IgD-negative memory B cell (primary cell): ENCODE results near the gene TBL2. TPM values are rescaled to one million over a fixed set of nuclear protein-coding genes. Genes with fewer than 3 reads are reported as not detected.
A peak's percentile ranks its signal among the peaks of the same experiment; 100 is the strongest.

Experiments used
- H3K27ac Mint-ChIP-seq, 3 donors: one replicate each; pipeline ENCODE4 v1.8.0; 2020 to 2022; ENCODE audit warnings: mild to moderate bottlenecking in 3 of 3, mixed read lengths in 3 of 3, moderate library complexity in 1 of 3
- H3K27me3 Mint-ChIP-seq: one replicate; pipeline ENCODE4 v1.8.0; 2021; ENCODE audit warnings: mixed read lengths
- H3K36me3 Mint-ChIP-seq: one replicate; pipeline ENCODE4 v1.8.0; 2020; ENCODE audit warnings: mild to moderate bottlenecking, mixed read lengths
- H3K4me1 Mint-ChIP-seq, 3 donors: one replicate each; pipeline ENCODE4 v1.8.0; 2020 to 2022; ENCODE audit warnings: mixed read lengths in 3 of 3, mild to moderate bottlenecking in 1 of 3
- H3K4me3 Mint-ChIP-seq, 4 donors: one replicate each; pipeline ENCODE4 v1.8.0; 2020 to 2022; ENCODE audit warnings: mild to moderate bottlenecking in 4 of 4, mixed read lengths in 4 of 4, moderate library complexity in 3 of 4
- H3K9me3 Mint-ChIP-seq, 3 donors: one replicate each; pipeline ENCODE4 v1.8.0; 2020 to 2021; ENCODE audit warnings: mixed read lengths in 3 of 3, mild to moderate bottlenecking in 1 of 3
- polyA plus RNA-seq: library from polyadenylated mRNA; unstranded; fragments of 300-500 nt; fragmentation: Illumina TruSeq; gene quantifications from one replicate; pipeline ENCODE4 v1.2.3, GENCODE V29; 2021

TBL2 gene
- polyA plus RNA-seq, 1 donor from 2014 or later = 21.3 TPM

DNA sequence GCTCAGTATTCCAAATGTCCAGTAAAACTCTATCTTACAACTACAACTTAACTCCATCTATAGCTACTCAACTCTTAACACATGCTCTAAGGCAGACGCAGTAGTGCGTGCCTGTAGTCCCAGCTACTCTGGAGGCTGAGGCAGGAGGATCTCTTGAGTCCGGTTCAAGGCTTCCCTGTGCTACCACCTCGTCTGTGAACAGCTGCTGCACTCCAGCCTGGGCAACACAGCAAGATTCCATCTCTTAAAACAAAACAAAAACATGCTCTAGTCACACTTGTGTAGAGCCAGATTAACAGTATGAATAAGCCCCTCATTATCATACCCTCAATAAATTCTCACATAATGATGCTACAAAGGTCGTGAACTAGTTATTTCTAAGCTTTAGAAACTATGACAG lies 59.9 kb downstream of the TBL2 start:
- H3K4me1 Mint-ChIP-seq = peaks cover 35 to 41% (median 41%) of the 10 kb centered on the region in 3 donors
- H3K27me3 Mint-ChIP-seq = no peaks in the 10 kb centered on the region

More for the DNA sequence above, 59.9 kb downstream of the TBL2 start:
- no peak overlapping the region for H3K27ac Mint-ChIP-seq
- no peaks in the 10 kb centered on the region for H3K9me3 Mint-ChIP-seq
- H3K4me3 Mint-ChIP-seq = peak overlapping the region in 2 of 4 donors; percentile 15 to 54
- H3K36me3 Mint-ChIP-seq = peaks cover 3% of the 10 kb centered on the region

Other genes with a start within 250 kb of the TBL2 start
- not detected for gene FZD9, start 144.8 kb downstream of the TBL2 start, polyA plus RNA-seq
- gene BAZ1B, start 56.3 kb downstream of the TBL2 start, polyA plus RNA-seq = 22.4 TPM
- 78.5 TPM for gene BCL7B, start 20.9 kb downstream of the TBL2 start, polyA plus RNA-seq
- gene MLXIPL, start 45.9 kb upstream of the TBL2 start, polyA plus RNA-seq = not detected
- 0.39 TPM for gene VPS37D, start 89.3 kb upstream of the TBL2 start, polyA plus RNA-seq
- 11.3 TPM for gene DNAJC30, start 104.9 kb upstream of the TBL2 start, polyA plus RNA-seq
- gene BUD23, start 105.0 kb upstream of the TBL2 start, polyA plus RNA-seq = 137 TPM
- gene STX1A, start 141.1 kb upstream of the TBL2 start, polyA plus RNA-seq = 1.6 TPM
- gene ABHD11, start 160.2 kb upstream of the TBL2 start, polyA plus RNA-seq = 13.6 TPM
- gene CLDN3, start 191.7 kb upstream of the TBL2 start, polyA plus RNA-seq = not detected